HEK293T (cell line): ENCODE results near the gene AQP2.

Experiments used
- CTCF ChIA-PET: fragments of 350-600 bp; formaldehyde crosslinking; extraction: SDS; loops from one replicate; lab custom pipeline; 2021; ENCODE audit warnings: antibody characterized with exemption, inconsistent platforms; lab: Yijun Ruan, JAX
- POLR2A ChIA-PET: fragments of 350-600 bp; formaldehyde crosslinking; extraction: SDS; loops from one replicate; lab custom pipeline; 2020; ENCODE audit warnings: antibody characterized with exemption, inconsistent platforms; lab: Yijun Ruan, JAX
- DNase-seq: peaks from one replicate; pipeline ENCODE4 v3.0.0; 2012; ENCODE audit warnings: mixed read lengths; ENCODE audit errors: extremely low spot score
- ARNT ChIP-seq: fragments of 450-650 bp; IDR thresholded peaks from 2 replicates; pipeline ENCODE4 v1.6.1; 2017; ENCODE audit warnings: mild to moderate bottlenecking
- BHLHE40 ChIP-seq: fragments of 450-650 bp; IDR thresholded peaks from 2 replicates; pipeline ENCODE4 v1.6.1; 2016; ENCODE audit warnings: mild to moderate bottlenecking, moderate library complexity, borderline replicate concordance
- CTBP1 ChIP-seq: fragments of 450-650 bp; IDR thresholded peaks from 2 replicates; pipeline ENCODE4 v1.6.1; 2016; ENCODE audit warnings: borderline replicate concordance
- ELF4 ChIP-seq: fragments of 450-650 bp; IDR thresholded peaks from 2 replicates; pipeline ENCODE4 v1.6.1; 2017; ENCODE audit warnings: antibody characterized with exemption
- FOXA1 ChIP-seq: fragments of 450-650 bp; IDR thresholded peaks from 2 replicates; pipeline ENCODE4 v1.6.1; 2016; ENCODE audit warnings: mild to moderate bottlenecking
- FOXK2 ChIP-seq: fragments of 450-650 bp; IDR thresholded peaks from 2 replicates; pipeline ENCODE4 v1.6.1; 2016; ENCODE audit warnings: mild to moderate bottlenecking
- FOXM1 ChIP-seq: fragments of 450-650 bp; IDR thresholded peaks from 2 replicates; pipeline ENCODE4 v1.6.1; 2017; ENCODE audit warnings: mild to moderate bottlenecking, borderline replicate concordance
- HDGF ChIP-seq: fragments of 450-650 bp; IDR thresholded peaks from 2 replicates; pipeline ENCODE4 v1.6.1; 2017; ENCODE audit warnings: antibody characterized with exemption, borderline replicate concordance
- L3MBTL2 ChIP-seq: fragments of 450-650 bp; conservative IDR thresholded peaks from 2 replicates; pipeline ENCODE4 v1.6.1; 2016; ENCODE audit warnings: mild to moderate bottlenecking
- LEF1 ChIP-seq: fragments of 450-650 bp; IDR thresholded peaks from 2 replicates; pipeline ENCODE4 v1.6.1; 2017; ENCODE audit warnings: mild to moderate bottlenecking, borderline replicate concordance
- NFRKB ChIP-seq: fragments of 450-650 bp; IDR thresholded peaks from 2 replicates; pipeline ENCODE4 v1.6.1; 2016; ENCODE audit warnings: mild to moderate bottlenecking, moderate library complexity
- PKNOX1 ChIP-seq: fragments of 450-650 bp; IDR thresholded peaks from 2 replicates; pipeline ENCODE4 v1.6.1; 2016
- SP1 ChIP-seq: fragments of 450-650 bp; IDR thresholded peaks from 2 replicates; pipeline ENCODE4 v1.6.1; 2017
- SUZ12 ChIP-seq: fragments of 450-650 bp; IDR thresholded peaks from 2 replicates; pipeline ENCODE4 v1.6.1; 2016; ENCODE audit warnings: mild to moderate bottlenecking
- TARDBP ChIP-seq: fragments of 450-650 bp; IDR thresholded peaks from 2 replicates; pipeline ENCODE4 v1.6.1; 2016
- ZNF384 ChIP-seq: fragments of 450-650 bp; IDR thresholded peaks from 2 replicates; pipeline ENCODE4 v1.6.1; 2016

Gene AQP2

GRCh38 chr12:49974677-49975317 is 24.3 kb downstream of the AQP2 start:
- DNase-seq, result no peak
- ChIA-PET POLR2A (no interaction called here), CTCF (interaction anchor here (0.5 kb wide), 1 partner anchor 95 kb away, joined by 3 read pairs; no protein-coding TSS in a partner anchor)
- TF ChIP-seq TARDBP, result no peak
- no peak for TF ChIP-seq ZNF384
- TF ChIP-seq SUZ12, result no peak
- TF ChIP-seq ELF4, result no peak
- no peak for TF ChIP-seq NFRKB
- TF ChIP-seq HDGF, result no peak
- no peak for TF ChIP-seq L3MBTL2
- TF ChIP-seq FOXK2, result no peak
- no peak for TF ChIP-seq LEF1
- TF ChIP-seq FOXM1, result no peak
- TF ChIP-seq ARNT, result no peak
- no peak for TF ChIP-seq FOXA1
- no peak for TF ChIP-seq BHLHE40
- no peak for TF ChIP-seq SP1
- no peak for TF ChIP-seq PKNOX1
- TF ChIP-seq CTBP1, result no peak

GRCh38 chr12:49975318-49975761 is 24.8 kb downstream of the AQP2 start:
- DNase-seq, result no peak
- TF ChIP-seq ELF4 (no peak), ARNT (no peak), ZNF384 (no peak), HDGF (no peak), BHLHE40 (no peak), LEF1 (no peak), NFRKB (no peak), FOXA1 (no peak), SUZ12 (no peak)
- ChIA-PET POLR2A (no interaction called here), CTCF (interaction anchor here (1.2 kb wide), 1 partner anchor 8 kb away, joined by 5 read pairs; no protein-coding TSS in a partner anchor)

- DNase-seq, result no peak
- ChIA-PET POLR2A (no interaction called here), CTCF (interaction anchor here (0.7 to 1.2 kb wide), 3 partner anchors 10 to 79 kb away, joined by 3 to 5 read pairs (median 3); no protein-coding TSS in a partner anchor)
- TF ChIP-seq FOXA1, result no peak
- no peak for TF ChIP-seq ELF4
- no peak for TF ChIP-seq FOXM1
- no peak for TF ChIP-seq FOXK2
- TF ChIP-seq ARNT, result no peak
- TF ChIP-seq SUZ12, result no peak
- no peak for TF ChIP-seq HDGF
- TF ChIP-seq ZNF384, result no peak
- no peak for TF ChIP-seq BHLHE40
- no peak for TF ChIP-seq L3MBTL2
- TF ChIP-seq LEF1, result no peak
- no peak for TF ChIP-seq CTBP1
- TF ChIP-seq NFRKB, result no peak
- no peak for TF ChIP-seq SP1
- no peak for TF ChIP-seq TARDBP
- no peak for TF ChIP-seq PKNOX1
Observed at GRCh38 chr12:49976557-49976956, 26.0 kb downstream of the AQP2 start.

- CTCF ChIA-PET, result interaction anchor here (0.6 to 1.5 kb wide), 3 partner anchors 11 to 98 kb away, joined by 4 to 7 read pairs (median 4); no protein-coding TSS in a partner anchor
- DNase-seq, result no peak
- no peak for TF ChIP-seq FOXM1
- TF ChIP-seq PKNOX1, result no peak
- no peak for TF ChIP-seq L3MBTL2
- no peak for TF ChIP-seq TARDBP
- TF ChIP-seq NFRKB, result no peak
- no peak for TF ChIP-seq BHLHE40
- POLR2A ChIA-PET, result no interaction called here
Observed at GRCh38 chr12:49978125-49978524, 27.6 kb downstream of the AQP2 start.

DNA sequence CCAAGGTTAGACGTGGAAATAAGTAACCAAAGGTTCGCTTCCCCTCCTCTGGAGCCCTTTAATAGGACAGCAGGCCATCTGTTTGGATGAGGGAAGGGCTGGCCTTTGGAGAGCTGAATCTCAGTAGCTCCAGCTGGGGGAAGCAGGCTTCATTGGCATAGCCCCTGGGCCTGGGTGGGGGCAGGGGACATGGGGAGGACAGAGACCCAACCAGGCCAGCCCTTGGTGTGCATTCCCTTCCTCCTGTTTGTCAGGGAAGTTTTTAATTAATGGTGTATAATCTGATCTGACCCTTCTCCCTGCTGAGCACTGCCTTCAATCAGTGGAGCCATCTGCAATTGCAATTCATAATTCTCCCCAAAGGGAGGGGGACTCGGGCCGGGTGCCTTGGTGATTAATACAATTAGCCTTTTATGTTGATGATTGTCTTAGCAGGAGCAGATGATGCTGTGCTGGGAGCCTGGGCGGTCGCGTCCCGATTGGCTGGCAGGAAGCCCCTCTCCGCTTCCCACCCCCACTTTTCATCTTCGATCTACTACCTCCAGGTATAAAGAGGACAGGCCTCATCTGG is 28.6 kb downstream of the AQP2 start:
- no peak for TF ChIP-seq SP1
- no peak for TF ChIP-seq SUZ12
- TF ChIP-seq ARNT, result no peak
- TF ChIP-seq FOXA1, result no peak
- no peak for TF ChIP-seq BHLHE40
- no peak for TF ChIP-seq HDGF
- no peak for TF ChIP-seq CTBP1
- TF ChIP-seq FOXK2, result no peak
- no peak for TF ChIP-seq L3MBTL2
- TF ChIP-seq ZNF384, result no peak
- TF ChIP-seq PKNOX1, result no peak
- TF ChIP-seq FOXM1, result no peak
- no peak for TF ChIP-seq LEF1
- TF ChIP-seq NFRKB, result no peak
- no peak for TF ChIP-seq ELF4
- TF ChIP-seq TARDBP, result no peak
- ChIA-PET CTCF (interaction anchor here (1.5 to 3.7 kb wide), 2 partner anchors 12 kb away, joined by 7 to 22 read pairs; no protein-coding TSS in a partner anchor), POLR2A (no interaction called here)
- no peak for DNase-seq
